ENCODE results near the gene PTPN5.

Gene PTPN5

GRCh38 chr11:18798799-18799469, 7.3 kb upstream of the PTPN5 start:
- no peak overlapping the region for H3K4me3 ChIP-seq (ENCODE audit: low read length)
- TF ChIP-seq, protein P1, sequence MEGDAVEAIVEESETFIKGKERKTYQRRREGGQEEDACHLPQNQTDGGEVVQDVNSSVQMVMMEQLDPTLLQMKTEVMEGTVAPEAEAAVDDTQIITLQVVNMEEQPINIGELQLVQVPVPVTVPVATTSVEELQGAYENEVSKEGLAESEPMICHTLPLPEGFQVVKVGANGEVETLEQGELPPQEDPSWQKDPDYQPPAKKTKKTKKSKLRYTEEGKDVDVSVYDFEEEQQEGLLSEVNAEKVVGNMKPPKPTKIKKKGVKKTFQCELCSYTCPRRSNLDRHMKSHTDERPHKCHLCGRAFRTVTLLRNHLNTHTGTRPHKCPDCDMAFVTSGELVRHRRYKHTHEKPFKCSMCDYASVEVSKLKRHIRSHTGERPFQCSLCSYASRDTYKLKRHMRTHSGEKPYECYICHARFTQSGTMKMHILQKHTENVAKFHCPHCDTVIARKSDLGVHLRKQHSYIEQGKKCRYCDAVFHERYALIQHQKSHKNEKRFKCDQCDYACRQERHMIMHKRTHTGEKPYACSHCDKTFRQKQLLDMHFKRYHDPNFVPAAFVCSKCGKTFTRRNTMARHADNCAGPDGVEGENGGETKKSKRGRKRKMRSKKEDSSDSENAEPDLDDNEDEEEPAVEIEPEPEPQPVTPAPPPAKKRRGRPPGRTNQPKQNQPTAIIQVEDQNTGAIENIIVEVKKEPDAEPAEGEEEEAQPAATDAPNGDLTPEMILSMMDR (conservative IDR thresholded peaks at IDR 0.05; ENCODE audit: low read depth, low read length): no peak
- no peak for DNase-seq (ENCODE audit: low read depth)

DNA sequence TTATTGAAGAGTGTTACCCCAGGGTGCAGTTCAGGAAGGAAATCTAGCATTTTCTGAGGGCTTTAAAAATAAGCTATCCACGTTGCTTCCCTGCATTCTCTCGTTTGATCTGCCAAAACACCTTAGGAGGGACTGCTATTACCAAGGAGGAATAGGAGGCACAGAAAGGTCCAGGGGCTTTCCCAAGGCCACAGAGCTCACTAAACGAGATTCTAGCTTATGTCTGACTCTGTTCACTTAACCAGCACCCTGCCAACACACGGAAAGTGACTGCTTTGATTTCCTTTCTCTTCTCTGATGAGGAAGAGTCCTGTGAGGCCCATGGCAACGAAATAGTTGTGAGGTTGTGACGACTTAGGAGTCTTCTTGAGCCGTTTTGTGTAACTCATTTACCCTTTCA, 3.4 kb upstream of the PTPN5 start:
- DNase-seq (ENCODE audit: low read depth): no peak
- H3K4me3 ChIP-seq (ENCODE audit: low read length): no peak overlapping the region
- TF ChIP-seq, protein P1 (conservative IDR thresholded peaks at IDR 0.05; ENCODE audit: low read depth, low read length): no peak

GRCh38 chr11:18792827-18793226, 1.2 kb upstream of the PTPN5 start:
- no peak for DNase-seq (ENCODE audit: low read depth)
- no peak overlapping the region for H3K4me3 ChIP-seq (ENCODE audit: low read length)
- TF ChIP-seq, protein P1 (conservative IDR thresholded peaks at IDR 0.05; ENCODE audit: low read depth, low read length): no peak

DNA sequence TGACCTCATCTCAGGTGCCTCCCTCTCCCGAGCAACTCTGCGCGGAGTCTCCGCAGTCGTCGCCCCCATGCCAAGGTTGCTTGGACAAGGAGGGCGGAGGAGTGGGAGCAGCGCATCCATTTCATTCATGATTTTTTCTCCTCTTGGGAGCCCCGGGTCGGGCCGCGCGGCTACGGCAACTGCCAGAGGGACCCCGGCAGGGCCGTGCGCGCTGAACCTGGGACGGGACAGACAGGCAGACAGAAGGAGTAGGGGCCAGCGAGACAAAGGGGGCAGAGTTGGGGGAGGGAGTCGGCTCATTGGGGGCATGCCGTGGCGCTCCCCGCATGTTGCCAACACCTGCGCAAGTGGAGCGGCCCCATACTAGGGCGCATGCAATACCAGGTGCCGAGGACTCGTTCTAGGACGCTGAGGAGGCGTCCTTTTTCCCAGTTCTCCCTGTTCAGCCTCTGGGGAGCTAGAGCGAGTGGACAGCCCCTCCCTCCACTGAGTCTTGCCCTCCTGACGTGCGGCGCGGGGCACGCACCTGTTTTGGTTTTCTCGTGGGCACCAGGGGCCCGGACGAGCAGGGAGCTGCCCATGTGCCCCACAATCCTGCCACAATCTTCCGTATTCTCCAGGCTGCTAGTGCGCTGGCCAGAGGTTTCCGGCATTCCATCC, 501 bp upstream of the PTPN5 start:
- H3K4me3 ChIP-seq (ENCODE audit: low read length): no peak overlapping the region
- TF ChIP-seq, protein P1 (conservative IDR thresholded peaks at IDR 0.05; ENCODE audit: low read depth, low read length): no peak
- DNase-seq (ENCODE audit: low read depth): no peak

DNA sequence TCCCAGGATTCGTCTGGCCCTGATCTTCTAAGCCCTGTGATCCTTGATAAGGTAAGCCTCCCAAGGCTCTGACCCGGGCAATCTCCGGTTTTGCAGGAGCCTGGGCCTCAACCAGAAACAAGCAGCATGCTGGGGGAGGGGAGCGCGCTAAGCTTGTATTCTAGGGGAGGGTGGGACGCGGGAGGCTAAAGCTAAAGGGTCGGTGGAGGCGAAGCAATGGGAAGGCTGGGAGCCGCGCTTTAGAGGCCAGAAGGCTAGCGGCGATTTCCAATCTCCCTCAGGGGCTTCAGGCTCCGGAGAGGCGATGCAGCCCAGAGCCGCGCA, 753 bp downstream of the PTPN5 start:
- TF ChIP-seq, protein P1 (conservative IDR thresholded peaks at IDR 0.05; ENCODE audit: low read depth, low read length): no peak
- no peak for DNase-seq (ENCODE audit: low read depth)

GRCh38 chr11:18789942-18790341, 1.7 kb downstream of the PTPN5 start:
- H3K4me3 ChIP-seq (ENCODE audit: low read length): no peak overlapping the region
- TF ChIP-seq, protein P1 (conservative IDR thresholded peaks at IDR 0.05; ENCODE audit: low read depth, low read length): no peak
- DNase-seq (ENCODE audit: low read depth): no peak

More for the DNA sequence above, 753 bp downstream of the PTPN5 start:
- H3K4me3 ChIP-seq (ENCODE audit: low read length): no peak overlapping the region

- no peak for DNase-seq (ENCODE audit: low read depth)
- TF ChIP-seq, protein P1 (conservative IDR thresholded peaks at IDR 0.05; ENCODE audit: low read depth, low read length): no peak
- no peak overlapping the region for H3K4me3 ChIP-seq (ENCODE audit: low read length)
These were observed 6.2 kb downstream of the PTPN5 start for GRCh38 chr11:18785411-18785810.
